DOHH2 (cell line): ENCODE results near the gene ELOVL6.
A peak's percentile ranks its signal among the peaks of the same experiment; 100 is the strongest.
"Not testable (repeated sequence)": the region's sequence is repeated elsewhere in the genome, so short reads cannot be mapped to it uniquely, and the experiment has no call there.

ENCODE experiments used
- H3F3A ChIP-seq: fragments of 200-600 bp; sonication (generic), shearing (Covaris generic); 2 replicates; pipeline ENCODE4 v1.6.0; 2016; ENCODE audit warnings: antibody characterized with exemption, mild to moderate bottlenecking; ENCODE audit not compliant: control insufficient read depth, insufficient read depth
- H3K27ac ChIP-seq: fragments of 200-600 bp; sonication (generic); 2 replicates; pipeline ENCODE4 v1.5.1; 2014; ENCODE audit warnings: low read depth, mild to moderate bottlenecking, low read length, moderate library complexity
- H3K27me3 ChIP-seq: fragments of 200-600 bp; sonication (generic); 2 replicates; pipeline ENCODE4 v1.6.1; 2014; ENCODE audit warnings: mild to moderate bottlenecking, low read length, mixed read lengths; ENCODE audit not compliant: control insufficient read depth
- H3K36me3 ChIP-seq: fragments of 200-600 bp; sonication (generic); 2 replicates; pipeline ENCODE4 v1.6.1; 2014; ENCODE audit warnings: mild to moderate bottlenecking, low read length, moderate library complexity, mixed read lengths; ENCODE audit not compliant: control insufficient read depth
- H3K4me1 ChIP-seq: fragments of 200-600 bp; sonication (generic); 2 replicates; pipeline ENCODE4 v1.6.1; 2014; ENCODE audit warnings: mild to moderate bottlenecking, low read length, mixed read lengths; ENCODE audit not compliant: control insufficient read depth
- H3K4me2 ChIP-seq: fragments of 200-600 bp; sonication (generic); 2 replicates; pipeline ENCODE4 v1.6.0; 2014; ENCODE audit warnings: mild to moderate bottlenecking, low read length, moderate library complexity
- H3K4me3 ChIP-seq: fragments of 200-600 bp; sonication (generic); 2 replicates; pipeline ENCODE4 v1.5.1; 2014; ENCODE audit warnings: mild to moderate bottlenecking, low read length, mixed read lengths
- H3K79me2 ChIP-seq: fragments of 200-600 bp; sonication (generic); 2 replicates; pipeline ENCODE4 v1.6.1; 2014; ENCODE audit warnings: mild to moderate bottlenecking, low read length, mixed read lengths; ENCODE audit not compliant: control insufficient read depth
- H3K9me2 ChIP-seq: fragments of 200-600 bp; sonication (generic); replicated peaks from 2 replicates; pipeline ENCODE4 v1.6.1; 2014; ENCODE audit warnings: mild to moderate bottlenecking, low read length, mixed read lengths; ENCODE audit not compliant: control insufficient read depth
- H3K9me3 ChIP-seq: fragments of 200-600 bp; sonication (generic); 2 replicates; pipeline ENCODE4 v1.6.1; 2014; ENCODE audit warnings: antibody characterized with exemption, low read length, mixed read lengths; ENCODE audit not compliant: control insufficient read depth, insufficient read depth
- H4K20me1 ChIP-seq: fragments of 200-600 bp; sonication (generic); 2 replicates; pipeline ENCODE4 v1.6.0; 2014; ENCODE audit warnings: low read depth, mild to moderate bottlenecking, antibody characterized with exemption, low read length, moderate library complexity; ENCODE audit not compliant: control insufficient read depth, insufficient read depth
- EZH2phosphoT487 ChIP-seq: fragments of 200-600 bp; sonication (generic); IDR thresholded peaks from 2 replicates; pipeline ENCODE4 v1.6.1; 2017; ENCODE audit warnings: borderline replicate concordance, mild to moderate bottlenecking, antibody characterized with exemption, low read length, moderate library complexity, mixed read lengths
- TF ChIP-seq, protein P1 (sequence below): fragments of 200-600 bp; sonication (generic); IDR thresholded peaks from one replicate; pipeline ENCODE4 v1.5.1; 2014; ENCODE audit warnings: antibody characterized with exemption, mild to moderate bottlenecking, low read depth, low read length; ENCODE audit not compliant: poor library complexity, severe bottlenecking

Gene ELOVL6

DNA sequence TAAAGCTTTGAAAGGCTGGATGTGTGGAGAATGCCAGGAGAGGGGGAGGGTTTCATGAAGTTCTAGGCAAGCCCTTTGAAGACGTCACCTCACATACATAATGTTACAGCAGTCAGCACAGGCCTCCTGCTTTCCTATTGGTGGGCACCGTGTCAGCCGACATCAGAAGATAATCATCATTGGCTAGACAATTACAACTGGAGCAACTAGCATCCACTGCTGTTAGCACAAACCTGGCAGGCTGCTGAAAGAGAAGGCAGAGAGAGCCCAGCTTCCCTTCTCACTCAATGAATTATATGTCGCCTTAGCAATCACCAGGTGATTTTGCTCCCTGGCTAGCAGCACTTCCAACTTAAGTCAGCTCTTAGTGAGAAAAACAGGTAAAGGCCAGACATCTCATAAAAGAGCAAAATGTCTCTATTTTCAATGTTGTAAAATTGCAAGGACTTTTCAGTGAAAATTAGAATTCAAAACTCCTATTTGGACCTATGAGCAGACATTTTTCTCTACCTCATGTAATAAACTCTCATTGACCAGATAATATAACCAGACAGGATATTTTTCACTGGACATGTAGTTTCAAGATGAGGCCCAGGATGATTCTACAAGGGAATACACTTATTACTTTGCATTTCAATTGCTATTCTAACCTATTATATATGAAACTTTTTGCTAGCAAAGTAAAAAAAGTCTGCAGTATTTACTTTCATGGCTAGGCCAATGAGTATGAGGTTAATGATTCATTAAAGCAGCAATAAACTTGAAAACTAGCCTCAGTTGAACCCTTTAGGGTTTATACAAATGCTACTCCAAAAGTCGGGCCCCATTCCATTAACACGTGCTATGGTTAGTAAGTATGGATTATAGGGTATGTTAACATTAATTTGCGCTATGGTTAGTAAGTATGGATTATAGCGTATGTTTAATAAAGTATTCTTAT lies 4.3 kb downstream of the ELOVL6 start:
- Histone ChIP-seq H4K20me1 (no peaks in the 10 kb centered on the region), H3K9me3 (no peaks in the 10 kb centered on the region), H3K27ac (peak overlapping the region; percentile 84), H3K9me2 (no peaks in the 10 kb centered on the region), H3K27me3 (no peaks in the 10 kb centered on the region), H3K4me2 (peak overlapping the region; percentile 83), H3K4me1 (peaks cover 41% of the 10 kb centered on the region), H3K79me2 (peaks cover 81% of the 10 kb centered on the region), H3K36me3 (peaks cover 45% of the 10 kb centered on the region), H3K4me3 (peak overlapping the region; percentile 86), H3F3A (peaks cover 17% of the 10 kb centered on the region)
- no peak for TF ChIP-seq EZH2phosphoT487
- TF ChIP-seq, protein P1, sequence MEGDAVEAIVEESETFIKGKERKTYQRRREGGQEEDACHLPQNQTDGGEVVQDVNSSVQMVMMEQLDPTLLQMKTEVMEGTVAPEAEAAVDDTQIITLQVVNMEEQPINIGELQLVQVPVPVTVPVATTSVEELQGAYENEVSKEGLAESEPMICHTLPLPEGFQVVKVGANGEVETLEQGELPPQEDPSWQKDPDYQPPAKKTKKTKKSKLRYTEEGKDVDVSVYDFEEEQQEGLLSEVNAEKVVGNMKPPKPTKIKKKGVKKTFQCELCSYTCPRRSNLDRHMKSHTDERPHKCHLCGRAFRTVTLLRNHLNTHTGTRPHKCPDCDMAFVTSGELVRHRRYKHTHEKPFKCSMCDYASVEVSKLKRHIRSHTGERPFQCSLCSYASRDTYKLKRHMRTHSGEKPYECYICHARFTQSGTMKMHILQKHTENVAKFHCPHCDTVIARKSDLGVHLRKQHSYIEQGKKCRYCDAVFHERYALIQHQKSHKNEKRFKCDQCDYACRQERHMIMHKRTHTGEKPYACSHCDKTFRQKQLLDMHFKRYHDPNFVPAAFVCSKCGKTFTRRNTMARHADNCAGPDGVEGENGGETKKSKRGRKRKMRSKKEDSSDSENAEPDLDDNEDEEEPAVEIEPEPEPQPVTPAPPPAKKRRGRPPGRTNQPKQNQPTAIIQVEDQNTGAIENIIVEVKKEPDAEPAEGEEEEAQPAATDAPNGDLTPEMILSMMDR, result no peak

DNA sequence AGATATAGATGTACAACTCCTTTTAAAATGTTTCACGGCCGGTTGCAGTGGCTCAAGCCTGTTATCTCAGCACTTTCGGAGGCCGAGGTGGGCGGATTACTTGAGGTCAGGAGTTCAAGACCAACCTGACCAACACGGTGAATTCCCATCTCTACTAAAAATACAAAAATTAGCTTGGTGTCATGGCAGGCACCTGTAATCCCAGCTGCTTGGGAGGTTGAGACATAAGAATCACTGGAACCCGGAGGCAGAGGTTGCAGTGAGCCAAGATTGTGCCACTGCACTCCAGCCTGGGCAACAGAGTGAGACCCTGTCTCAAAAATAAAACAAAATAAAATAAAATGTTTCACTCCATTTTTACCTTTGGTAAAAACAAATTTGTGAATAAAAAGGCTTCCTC lies 5.1 kb downstream of the ELOVL6 start:
- H3K9me3 ChIP-seq, H3K27me3 ChIP-seq, H3K9me2 ChIP-seq, H4K20me1 ChIP-seq: not testable (repeated sequence)
- Histone ChIP-seq H3K4me1 (peaks cover 35% of the 10 kb centered on the region), H3K79me2 (peaks cover 85% of the 10 kb centered on the region), H3K4me2 (peak overlapping the region; percentile 83), H3K4me3 (peak overlapping the region; percentile 86), H3F3A (peaks cover 17% of the 10 kb centered on the region), H3K36me3 (peaks cover 45% of the 10 kb centered on the region), H3K27ac (peak overlapping the region; percentile 84)

DNA sequence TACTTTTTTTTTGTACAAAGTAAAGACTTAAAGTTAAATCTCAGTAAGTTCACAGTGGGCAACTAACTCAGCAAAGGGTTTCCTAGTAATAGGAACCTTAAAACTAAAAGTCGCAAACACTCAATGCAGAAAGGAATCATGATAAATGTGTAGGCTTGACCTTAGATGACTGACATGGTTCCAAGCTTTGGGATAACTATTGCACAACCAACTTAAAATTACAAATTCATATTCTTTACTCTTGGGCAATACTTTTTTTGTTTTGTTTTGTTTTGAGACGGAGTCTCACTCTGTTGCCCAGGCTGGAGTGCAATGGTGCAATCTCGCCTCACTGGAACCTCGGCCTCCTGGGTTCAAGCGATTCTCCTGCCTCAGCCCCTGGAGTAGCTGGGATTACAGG lies 8.2 kb downstream of the ELOVL6 start:
- H4K20me1 ChIP-seq, result no peaks in the 10 kb centered on the region
- no peaks in the 10 kb centered on the region for H3K27me3 ChIP-seq
- H3K79me2 ChIP-seq, result peaks cover 73% of the 10 kb centered on the region
- no peak overlapping the region for H3K4me2 ChIP-seq
- H3K36me3 ChIP-seq, result peaks cover 48% of the 10 kb centered on the region
- H3K4me3 ChIP-seq, result no peak overlapping the region
- no peaks in the 10 kb centered on the region for H3K9me2 ChIP-seq
- peaks cover 17% of the 10 kb centered on the region for H3F3A ChIP-seq
- no peak for TF ChIP-seq EZH2phosphoT487
- TF ChIP-seq, protein P1, result no peak
- H3K4me1 ChIP-seq, result peaks cover 36% of the 10 kb centered on the region
- no peaks in the 10 kb centered on the region for H3K9me3 ChIP-seq
- no peak overlapping the region for H3K27ac ChIP-seq

DNA sequence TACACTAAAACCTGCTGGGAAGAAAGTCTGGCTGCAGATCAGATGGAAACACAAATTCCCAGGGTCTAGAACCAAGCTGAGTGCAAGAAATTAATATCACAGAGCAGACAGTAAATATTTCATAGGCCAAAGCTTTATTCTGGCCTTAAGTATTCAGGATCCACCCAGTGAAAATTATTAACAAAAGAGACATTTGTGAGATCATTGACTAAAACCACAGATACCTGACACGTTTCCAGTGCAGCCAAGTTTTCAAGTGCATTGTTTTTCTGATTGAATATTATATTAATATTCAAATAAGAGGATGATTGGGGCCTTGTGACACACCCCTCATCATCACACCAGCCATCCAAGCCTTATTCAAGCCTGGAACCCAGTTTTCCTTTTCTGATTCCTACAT lies 10.3 kb downstream of the ELOVL6 start:
- Histone ChIP-seq H3K36me3 (peaks cover 54% of the 10 kb centered on the region), H3K9me2 (no peaks in the 10 kb centered on the region)

More for the DNA sequence above, 10.3 kb downstream of the ELOVL6 start:
- Histone ChIP-seq H3F3A (peaks cover 8% of the 10 kb centered on the region; the same call in 1 of the 2 replicates), H3K4me3 (no peak overlapping the region), H3K79me2 (peaks cover 74% of the 10 kb centered on the region), H4K20me1 (no peaks in the 10 kb centered on the region), H3K27ac (no peak overlapping the region), H3K9me3 (no peaks in the 10 kb centered on the region), H3K4me1 (peaks cover 27% of the 10 kb centered on the region), H3K4me2 (no peak overlapping the region), H3K27me3 (no peaks in the 10 kb centered on the region)
- TF ChIP-seq, protein P1, result no peak
- TF ChIP-seq EZH2phosphoT487, result no peak
